A549 (cell line): ENCODE measurements around the gene LRRFIP2.

Experiments
- CHD2 ChIP-seq: fragments of 150-350 bp; IDR thresholded peaks from 2 replicates; pipeline ENCODE4 v1.6.1; 2014; ENCODE audit warnings: low read length; ENCODE audit not compliant: partially characterized antibody
- ELK1 ChIP-seq: fragments of 150-350 bp; IDR thresholded peaks from 2 replicates; pipeline ENCODE4 v1.6.1; 2014; ENCODE audit warnings: low read depth, mild to moderate bottlenecking, low read length
- JUNB ChIP-seq: fragments of >200 bp; sonication (Bioruptor Twin); formaldehyde crosslinking; IDR thresholded peaks from 2 replicates; pipeline ENCODE4 v1.6.1; 2016
- ZSCAN20 ChIP-seq: fragments of 250-450 bp; sonication (Bioruptor Pico); IDR thresholded peaks from 2 replicates; pipeline ENCODE4 v1.8.0; 2022; ENCODE audit warnings: mild to moderate bottlenecking, moderate library complexity

- TF ChIP-seq ELK1 (no peak), ZSCAN20 (CRISPR knock-in tag) (no peak), JUNB (no peak), CHD2 (no peak)
Observed at GRCh38 chr3:37030588-37030987, 143.8 kb downstream of the LRRFIP2 start.
